Forelimb muscle (tissue), 1 donor: ENCODE measurements around the gene C9orf153. TPM values are rescaled to one million over a fixed set of nuclear protein-coding genes. Genes with fewer than 3 reads are reported as not detected.

Experiments
- DNase-seq: peaks from one replicate; pipeline ENCODE4 v3.0.0-alpha.2; 2013; ENCODE audit warnings: low read depth
- polyA plus RNA-seq: library from polyadenylated mRNA; unstranded; fragments of 120-200 nt; gene quantifications from one replicate; pipeline ENCODE4 v1.2.1, GENCODE V29; 2013; ENCODE audit not compliant: insufficient read length

The C9orf153 gene
- polyA plus RNA-seq, 1 donor: 0.22 TPM

- no peak for DNase-seq
Measured at GRCh38 chr9:86187121-86187520, 72.3 kb downstream of the C9orf153 start.

- no peak for DNase-seq
Measured at GRCh38 chr9:86186696-86187095, 72.8 kb downstream of the C9orf153 start.

- no peak for DNase-seq
Measured at GRCh38 chr9:86185872-86186271, 73.6 kb downstream of the C9orf153 start.

- DNase-seq: no peak
Measured at GRCh38 chr9:86184138-86184524, 75.3 kb downstream of the C9orf153 start.

GRCh38 chr9:86183229-86184137 lies 76.0 kb downstream of the C9orf153 start:
- no peak for DNase-seq

- DNase-seq: no peak
Measured at GRCh38 chr9:86181379-86182315, 77.8 kb downstream of the C9orf153 start.

GRCh38 chr9:86178503-86178902 lies 81.0 kb downstream of the C9orf153 start:
- DNase-seq: no peak

- DNase-seq: no peak
Measured at GRCh38 chr9:86177995-86178394, 81.5 kb downstream of the C9orf153 start.

GRCh38 chr9:86176468-86176867 lies 83.0 kb downstream of the C9orf153 start:
- DNase-seq: no peak

GRCh38 chr9:86175743-86176456 lies 83.6 kb downstream of the C9orf153 start:
- no peak for DNase-seq

GRCh38 chr9:86175223-86175622 lies 84.2 kb downstream of the C9orf153 start:
- DNase-seq: no peak

Other genes with a start within 250 kb of the C9orf153 start
- gene GOLM1, start 160.1 kb downstream of the C9orf153 start, polyA plus RNA-seq: 49.1 TPM
- 26.4 TPM for gene ISCA1, start 22.9 kb upstream of the C9orf153 start, polyA plus RNA-seq
- gene TUT7, start 94.8 kb upstream of the C9orf153 start, polyA plus RNA-seq: 14.5 TPM